ENCODE measurements around the gene TMEM190.

DNA sequence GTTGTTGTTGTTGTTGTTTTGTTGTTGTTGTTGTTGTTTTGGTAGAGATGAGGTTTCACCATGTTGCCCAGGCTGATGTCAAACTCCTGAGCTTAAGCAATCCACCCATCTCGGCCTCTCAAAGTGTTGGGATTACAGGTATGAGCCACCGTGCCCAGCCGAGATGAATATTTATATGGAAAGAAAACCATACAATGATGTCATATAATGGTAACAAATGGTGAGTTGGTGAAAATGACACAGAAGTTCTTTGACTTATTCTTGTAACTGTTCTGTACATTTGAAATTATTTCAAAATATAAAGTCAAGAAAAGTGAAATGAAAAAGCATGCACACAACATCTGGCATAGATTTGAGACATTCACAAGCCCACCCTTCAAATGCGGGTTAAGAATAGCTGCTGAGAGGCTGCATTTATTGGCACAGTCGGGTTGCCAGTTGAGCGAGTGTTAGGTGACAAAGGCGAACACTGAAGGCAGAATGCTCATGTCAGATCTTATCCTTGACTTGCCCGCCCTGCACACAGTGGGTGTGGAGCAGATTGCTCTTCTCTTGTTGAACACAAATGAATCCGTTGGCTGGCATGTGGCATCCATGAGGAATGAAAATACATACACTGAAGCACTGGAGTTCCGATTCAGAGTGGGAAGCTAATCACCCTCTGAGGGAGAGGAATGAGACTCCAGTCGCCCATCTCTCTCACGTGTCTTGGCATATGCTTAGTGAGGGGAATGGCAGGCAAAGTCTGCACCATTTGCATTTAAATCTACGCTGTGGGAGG is 46.8 kb downstream of the TMEM190 start:
- TF ChIP-seq, protein P1, sequence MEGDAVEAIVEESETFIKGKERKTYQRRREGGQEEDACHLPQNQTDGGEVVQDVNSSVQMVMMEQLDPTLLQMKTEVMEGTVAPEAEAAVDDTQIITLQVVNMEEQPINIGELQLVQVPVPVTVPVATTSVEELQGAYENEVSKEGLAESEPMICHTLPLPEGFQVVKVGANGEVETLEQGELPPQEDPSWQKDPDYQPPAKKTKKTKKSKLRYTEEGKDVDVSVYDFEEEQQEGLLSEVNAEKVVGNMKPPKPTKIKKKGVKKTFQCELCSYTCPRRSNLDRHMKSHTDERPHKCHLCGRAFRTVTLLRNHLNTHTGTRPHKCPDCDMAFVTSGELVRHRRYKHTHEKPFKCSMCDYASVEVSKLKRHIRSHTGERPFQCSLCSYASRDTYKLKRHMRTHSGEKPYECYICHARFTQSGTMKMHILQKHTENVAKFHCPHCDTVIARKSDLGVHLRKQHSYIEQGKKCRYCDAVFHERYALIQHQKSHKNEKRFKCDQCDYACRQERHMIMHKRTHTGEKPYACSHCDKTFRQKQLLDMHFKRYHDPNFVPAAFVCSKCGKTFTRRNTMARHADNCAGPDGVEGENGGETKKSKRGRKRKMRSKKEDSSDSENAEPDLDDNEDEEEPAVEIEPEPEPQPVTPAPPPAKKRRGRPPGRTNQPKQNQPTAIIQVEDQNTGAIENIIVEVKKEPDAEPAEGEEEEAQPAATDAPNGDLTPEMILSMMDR (IDR thresholded peaks at IDR 0.05): no peak
- no peak for TF ChIP-seq POLR2A (IDR thresholded peaks at IDR 0.05)
